Stimulated activated CD4-positive, alpha-beta T cell treated with anti-CD3 and anti-CD28 coated beads, Interleukin-15, amount 100 ng/mL, for 1 hour (primary cell): ENCODE data around the gene DOCK1.

Source experiments
- DNase-seq, 2 donors: peaks; one replicate each; pipeline ENCODE4 v3.0.0-alpha.2; 2020; ENCODE audit warnings: low read depth in 1 of 2, low spot score in 1 of 2

DOCK1 gene

GRCh38 chr10:127158662-127159061, 253.4 kb downstream of the DOCK1 start:
- DNase-seq: no peak

GRCh38 chr10:127159648-127160245, 254.5 kb downstream of the DOCK1 start:
- no peak for DNase-seq

- DNase-seq: no peak
Observed at GRCh38 chr10:127161482-127161881, 256.3 kb downstream of the DOCK1 start.

DNA sequence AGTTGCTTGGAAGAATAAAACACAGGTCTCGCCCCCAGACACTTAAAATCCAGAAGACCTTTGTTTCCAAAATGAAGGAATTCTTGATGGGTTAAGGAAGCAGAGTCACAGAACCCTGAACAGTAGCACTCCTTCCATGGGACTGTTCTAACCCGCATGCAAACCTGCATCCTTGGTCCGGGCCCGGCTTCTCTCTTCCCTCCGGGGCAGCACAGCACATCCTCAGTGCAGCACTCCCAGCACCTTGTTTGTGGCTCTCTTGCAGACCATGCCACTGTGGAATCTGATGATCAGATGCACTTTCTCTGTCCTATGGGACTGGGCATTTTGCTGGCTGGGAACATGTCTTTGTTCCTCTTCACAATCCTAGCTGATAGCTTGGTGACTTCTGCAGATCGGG, 257.6 kb downstream of the DOCK1 start:
- DNase-seq: no peak

DNA sequence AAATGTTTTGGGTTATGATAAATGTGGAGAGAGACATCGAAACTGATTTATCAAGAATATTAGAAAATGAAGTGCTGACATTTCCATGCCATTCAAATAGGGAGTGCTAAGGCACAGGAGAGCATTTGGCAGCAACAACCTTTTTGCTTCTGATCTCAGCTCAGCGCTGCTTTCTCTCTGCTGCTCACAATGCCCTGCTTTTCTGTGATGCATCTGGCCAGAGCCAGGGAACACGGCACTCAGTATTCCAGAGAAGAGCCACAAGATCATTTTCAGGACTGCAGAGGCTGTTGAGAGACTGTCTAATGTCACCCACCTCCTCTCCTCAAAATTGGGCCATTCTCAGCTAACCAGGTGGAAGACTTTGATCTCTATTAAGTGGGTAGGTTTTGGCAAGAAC, 263.0 kb downstream of the DOCK1 start:
- DNase-seq: no peak

- DNase-seq: no peak
Observed at GRCh38 chr10:127174866-127175265, 269.6 kb downstream of the DOCK1 start.

DNA sequence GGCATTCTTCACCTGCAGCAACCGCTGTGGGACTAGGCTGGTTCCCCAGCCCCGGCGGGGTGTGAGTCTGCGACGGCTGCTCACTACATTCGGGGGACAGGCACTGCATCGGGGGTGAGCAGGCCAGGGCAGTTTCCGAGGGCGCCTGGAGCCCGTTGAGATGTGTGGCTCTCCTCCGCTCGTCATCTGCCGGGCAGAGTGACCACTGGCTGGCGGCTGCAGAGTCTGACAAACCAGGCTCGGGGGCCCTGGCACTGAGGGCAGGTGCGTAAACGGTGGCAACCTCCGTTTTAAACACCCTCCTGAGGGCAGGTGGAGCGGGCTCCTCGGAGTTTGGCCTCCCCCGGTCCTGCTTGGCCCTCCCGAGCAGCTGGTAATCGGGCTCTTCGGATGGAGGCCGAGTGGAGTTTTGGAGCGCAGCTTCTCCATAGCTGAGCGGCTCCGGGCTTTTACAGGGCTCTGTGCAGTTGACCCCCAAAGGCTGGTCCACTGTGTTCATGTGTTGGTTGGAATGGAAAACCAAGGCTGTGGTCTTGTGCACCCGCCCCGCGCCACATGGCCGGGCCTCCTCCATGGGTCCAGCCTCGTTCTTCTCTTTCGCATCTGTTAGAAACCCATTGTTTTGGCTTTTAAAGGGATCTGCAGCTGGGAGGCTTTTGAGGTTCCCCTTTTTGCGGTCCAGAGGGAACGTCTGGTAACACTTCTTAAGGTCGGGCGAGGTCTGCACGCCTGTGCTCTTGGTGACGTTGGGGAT, 270.3 kb downstream of the DOCK1 start:
- DNase-seq: no peak

DNA sequence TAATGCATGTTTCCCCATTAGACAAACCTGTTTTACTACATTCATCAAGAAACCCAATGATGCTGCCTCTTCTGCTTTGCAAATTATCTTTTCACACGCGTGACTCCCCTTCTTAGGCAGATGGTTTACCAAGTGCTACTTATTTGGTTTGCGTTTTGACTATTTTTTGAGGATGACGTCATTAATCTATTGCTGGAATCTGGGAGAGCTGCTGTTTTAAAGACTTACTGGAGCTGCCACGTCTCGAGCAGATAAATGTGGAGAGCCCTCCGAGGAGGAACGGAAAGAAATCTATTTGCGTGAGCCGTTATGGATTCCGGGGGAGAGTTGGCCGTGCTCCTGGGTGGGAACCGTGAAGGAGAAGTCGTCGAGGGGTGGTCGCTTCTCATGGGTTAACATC, 271.4 kb downstream of the DOCK1 start:
- DNase-seq: no peak

GRCh38 chr10:127179612-127180250, 274.5 kb downstream of the DOCK1 start:
- DNase-seq: no peak

DNA sequence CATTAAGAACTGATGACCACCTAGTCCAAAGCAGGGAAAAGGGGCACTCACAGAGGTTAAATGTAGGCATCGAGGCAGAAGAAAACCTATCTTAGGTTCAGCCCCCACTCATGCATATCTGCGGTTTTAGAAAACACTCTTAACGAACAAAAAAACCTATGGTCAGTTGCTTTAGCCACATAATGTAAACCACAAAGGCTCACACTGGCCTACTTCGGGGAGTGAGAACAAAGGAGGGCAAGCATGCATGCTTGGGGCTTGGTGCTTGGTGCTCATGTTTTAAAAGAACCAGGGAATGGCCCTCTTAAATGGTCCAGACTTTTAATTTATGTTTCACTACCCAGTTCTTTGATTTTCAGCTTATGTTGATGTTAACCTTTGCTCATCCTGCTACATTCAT, 276.9 kb downstream of the DOCK1 start:
- no peak for DNase-seq

DNA sequence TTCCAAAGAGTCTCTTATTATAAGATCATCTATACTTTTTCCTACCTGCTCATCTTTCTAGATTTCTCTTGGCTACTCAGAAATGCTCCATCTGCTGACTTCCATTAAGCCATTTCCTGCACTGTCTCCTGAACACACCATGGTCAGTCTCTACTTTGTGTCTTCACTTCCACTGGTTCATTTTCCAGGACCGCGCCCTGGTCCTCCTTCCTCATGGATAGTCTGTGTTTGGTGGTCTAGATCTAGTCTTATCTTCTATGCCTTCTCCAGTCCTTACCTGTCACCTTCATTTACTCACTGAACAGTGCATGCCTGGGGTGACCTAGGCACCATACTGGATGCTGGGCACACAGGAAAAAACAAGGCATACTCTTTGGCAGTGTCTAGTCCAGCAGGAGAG, 279.4 kb downstream of the DOCK1 start:
- DNase-seq: no peak

GRCh38 chr10:127186813-127187212, 281.6 kb downstream of the DOCK1 start:
- no peak for DNase-seq

- DNase-seq: no peak
Observed at GRCh38 chr10:127189226-127189625, 284.0 kb downstream of the DOCK1 start.

DNA sequence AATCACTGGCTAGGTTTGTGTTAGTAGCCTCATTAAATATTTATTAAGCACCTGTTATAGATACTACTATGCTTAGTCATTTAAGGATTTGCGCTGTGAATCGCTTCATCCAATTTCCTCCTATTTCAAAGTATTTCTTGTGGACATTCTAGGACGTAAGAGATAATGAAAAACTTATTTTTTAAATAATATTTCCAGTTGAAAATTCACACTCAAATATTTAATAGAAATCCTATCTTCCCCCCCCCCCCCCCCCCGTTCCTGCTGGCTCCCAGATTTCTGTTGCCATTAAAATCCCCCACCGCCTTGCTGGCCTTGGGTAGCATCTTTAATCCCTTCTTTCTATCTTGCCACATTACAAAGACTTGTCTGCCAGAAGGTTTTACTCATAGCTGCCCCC, 285.2 kb downstream of the DOCK1 start:
- DNase-seq: no peak

GRCh38 chr10:127193125-127193524, 287.9 kb downstream of the DOCK1 start:
- DNase-seq: no peak

DNA sequence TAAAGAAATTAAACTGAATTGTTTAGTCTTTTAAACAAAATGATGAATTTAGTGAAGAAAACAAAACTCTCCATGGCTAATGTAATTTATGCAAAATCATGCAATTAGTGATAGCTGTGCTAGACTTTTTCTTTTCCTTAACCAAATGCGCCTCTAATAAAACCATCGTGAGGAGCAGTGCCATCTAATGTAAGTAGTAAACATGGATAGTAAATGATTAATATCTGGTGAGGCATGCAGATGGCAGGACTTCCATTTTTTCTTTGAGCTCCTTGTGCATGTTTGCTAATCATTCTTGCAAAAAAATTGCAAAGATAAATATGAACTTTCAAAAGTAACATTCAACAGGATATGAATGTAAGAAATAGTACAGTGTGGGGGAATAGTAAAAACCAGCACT, 288.9 kb downstream of the DOCK1 start:
- DNase-seq: no peak

DNA sequence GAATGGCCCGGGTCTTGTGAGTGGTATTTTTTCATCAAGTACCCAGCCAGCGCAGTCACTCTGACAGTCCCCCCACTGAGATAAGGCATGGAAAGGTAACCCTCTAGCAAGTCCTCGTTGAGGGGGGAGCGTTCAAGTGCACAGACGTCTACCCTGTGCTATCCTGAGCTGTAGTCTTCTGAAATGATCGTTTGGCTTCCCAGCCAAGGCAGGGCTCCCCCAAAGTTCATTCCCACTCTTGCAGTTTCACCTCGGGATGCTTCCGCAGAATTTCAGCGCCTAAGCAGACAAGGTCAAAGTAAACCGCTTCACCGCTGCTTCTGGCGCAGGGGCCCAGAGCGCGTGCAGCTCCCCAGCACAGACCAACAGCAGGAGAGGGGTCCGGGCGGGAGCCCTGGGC, 289.4 kb downstream of the DOCK1 start:
- no peak for DNase-seq

- DNase-seq: no peak
Observed at GRCh38 chr10:127195041-127195506, 289.8 kb downstream of the DOCK1 start.

GRCh38 chr10:127195571-127196281, 290.5 kb downstream of the DOCK1 start:
- DNase-seq: no peak

- no peak for DNase-seq
Observed at GRCh38 chr10:127196282-127197153, 291.3 kb downstream of the DOCK1 start, which contains the start of gene INSYN2A. TSS of gene INSYN2A (minus strand) at chr10:127196591. CDS start at chr10:127176395, 20,196 bp downstream.

DNA sequence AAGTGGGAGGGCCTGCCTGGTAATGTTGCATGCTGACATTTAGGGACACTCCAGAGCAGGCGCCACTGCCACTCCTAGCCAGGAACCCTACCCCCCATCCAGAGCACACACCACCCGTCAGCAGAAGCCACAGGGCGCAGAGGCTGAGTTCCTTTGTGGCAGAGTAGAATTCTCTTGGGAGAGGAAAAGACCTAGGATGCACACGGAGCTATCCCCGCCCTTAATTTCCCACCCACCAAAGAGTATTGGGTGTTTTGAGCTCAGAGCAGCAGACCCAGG, 291.9 kb downstream of the DOCK1 start:
- DNase-seq: no peak
